ENCODE measurements around the gene DYSF.
"Not testable (repeated sequence)": the region's sequence is repeated elsewhere in the genome, so short reads cannot be mapped to it uniquely, and the experiment has no call there.

Gene DYSF

GRCh38 chr2:71643674-71644357 is 190.5 kb downstream of the DYSF start:
- H3K4me3 ChIP-seq: no peak overlapping the region
- H3K36me3 ChIP-seq (replicated peaks): no peaks in the 10 kb centered on the region
- in situ Hi-C loops (cut with MboI; ENCODE audit: low sequenced_read_pairs): no loop called here
- no peaks in the 10 kb centered on the region for H3K27me3 ChIP-seq (ENCODE audit: low read depth)
- DNase-seq (ENCODE audit: low spot score in 2 of 2): no peak
- no peaks in the 10 kb centered on the region for H3K4me1 ChIP-seq
- H3K9me3 ChIP-seq: no peaks in the 10 kb centered on the region

- no peak for DNase-seq (ENCODE audit: low spot score in 2 of 2)
- no peak overlapping the region for H3K4me3 ChIP-seq
- H3K4me1 ChIP-seq: no peaks in the 10 kb centered on the region
- in situ Hi-C loops (cut with MboI; ENCODE audit: low sequenced_read_pairs): no loop called here
- H3K9me3 ChIP-seq: no peaks in the 10 kb centered on the region
- H3K36me3 ChIP-seq (replicated peaks): no peaks in the 10 kb centered on the region
- H3K27me3 ChIP-seq (ENCODE audit: low read depth): no peaks in the 10 kb centered on the region
Measured at GRCh38 chr2:71646028-71646427, 192.7 kb downstream of the DYSF start.

DNA sequence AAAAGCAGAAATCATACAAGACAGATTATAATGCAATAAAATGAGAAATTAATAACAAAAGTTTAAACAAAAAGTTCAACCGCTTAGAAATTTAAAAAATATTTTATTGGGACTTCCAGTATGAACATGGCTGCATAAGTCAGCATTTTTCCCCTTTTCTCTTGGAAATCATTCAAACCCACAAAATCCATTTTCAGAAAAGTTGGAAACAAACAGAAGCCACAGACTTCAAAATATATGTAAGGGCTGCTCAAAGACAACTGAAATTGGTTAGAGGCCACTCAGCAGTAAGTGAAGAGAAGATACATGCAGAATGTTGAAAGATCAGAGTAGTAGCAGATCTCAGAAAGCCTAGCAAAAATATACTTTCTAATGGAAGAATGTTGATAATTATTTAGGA is 194.0 kb downstream of the DYSF start:
- in situ Hi-C loops (cut with MboI; ENCODE audit: low sequenced_read_pairs): no loop called here

DNA sequence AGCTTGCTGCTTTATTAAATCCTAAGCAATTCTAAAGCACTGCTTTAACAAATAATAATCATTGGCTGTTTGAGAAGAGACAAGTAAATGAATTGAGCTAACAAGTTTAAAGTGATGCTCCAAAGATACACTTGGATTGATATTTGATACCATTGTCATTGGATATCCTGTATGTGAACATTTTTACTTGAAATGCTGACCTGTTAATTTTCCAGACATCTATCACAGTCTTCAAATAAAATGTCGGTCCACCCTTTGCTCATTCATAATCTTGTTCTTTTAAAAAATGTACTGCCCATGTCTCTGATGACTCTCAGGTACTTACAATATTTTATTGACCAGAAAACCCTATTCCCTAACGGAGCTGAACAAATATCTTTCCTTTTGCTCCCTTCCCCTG is 202.1 kb downstream of the DYSF start:
- no peaks in the 10 kb centered on the region for H3K4me1 ChIP-seq
- no peaks in the 10 kb centered on the region for H3K36me3 ChIP-seq (replicated peaks)
- H3K9me3 ChIP-seq: peaks cover 4% of the 10 kb centered on the region; the same call in 1 of the 2 replicates

More for the DNA sequence above, 194.0 kb downstream of the DYSF start:
- Histone ChIP-seq H3K4me1 (no peaks in the 10 kb centered on the region), H3K4me3 (no peak overlapping the region), H3K27me3 (ENCODE audit: low read depth) (no peaks in the 10 kb centered on the region), H3K36me3 (replicated peaks) (no peaks in the 10 kb centered on the region), H3K9me3 (no peaks in the 10 kb centered on the region)
- DNase-seq (ENCODE audit: low spot score in 2 of 2): no peak

DNA sequence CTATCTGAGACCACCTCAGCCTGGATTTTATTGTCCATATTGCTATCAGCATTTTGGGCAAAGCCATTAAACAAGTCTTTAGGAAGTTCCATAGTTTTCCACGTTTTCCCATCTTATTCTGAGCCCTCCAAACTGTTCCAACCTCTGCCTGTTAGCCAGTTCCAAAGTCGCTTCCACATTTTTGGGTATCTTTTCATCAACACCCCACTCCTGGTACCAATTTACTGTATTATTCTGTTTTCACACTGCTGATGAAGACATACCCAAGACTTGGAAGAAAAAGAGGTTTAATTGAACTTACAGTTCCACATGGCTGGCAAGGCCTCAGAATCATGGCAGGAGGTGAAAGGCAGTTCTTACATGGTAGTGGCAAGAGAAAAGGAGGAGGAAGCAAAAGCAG is 204.9 kb downstream of the DYSF start:
- H3K9me3 ChIP-seq; DNase-seq (ENCODE audit: low spot score in 2 of 2); H3K4me1 ChIP-seq; in situ Hi-C loops (cut with MboI; ENCODE audit: low sequenced_read_pairs); H3K27me3 ChIP-seq (ENCODE audit: low read depth); H3K36me3 ChIP-seq (replicated peaks); H3K4me3 ChIP-seq: not testable (repeated sequence)

More for the DNA sequence above, 202.1 kb downstream of the DYSF start:
- Histone ChIP-seq H3K27me3 (ENCODE audit: low read depth) (no peaks in the 10 kb centered on the region), H3K4me3 (no peak overlapping the region)
- no peak for DNase-seq (ENCODE audit: low spot score in 2 of 2)
- in situ Hi-C loops (cut with MboI; ENCODE audit: low sequenced_read_pairs): no loop called here

GRCh38 chr2:71658771-71659170 is 205.4 kb downstream of the DYSF start:
- no peak for DNase-seq (ENCODE audit: low spot score in 2 of 2)
- Histone ChIP-seq H3K4me3 (no peak overlapping the region), H3K4me1 (no peaks in the 10 kb centered on the region), H3K9me3 (peaks cover 4% of the 10 kb centered on the region; the same call in 1 of the 2 replicates), H3K36me3 (replicated peaks) (no peaks in the 10 kb centered on the region), H3K27me3 (ENCODE audit: low read depth) (no peaks in the 10 kb centered on the region)
- in situ Hi-C loops (cut with MboI; ENCODE audit: low sequenced_read_pairs): no loop called here

DNA sequence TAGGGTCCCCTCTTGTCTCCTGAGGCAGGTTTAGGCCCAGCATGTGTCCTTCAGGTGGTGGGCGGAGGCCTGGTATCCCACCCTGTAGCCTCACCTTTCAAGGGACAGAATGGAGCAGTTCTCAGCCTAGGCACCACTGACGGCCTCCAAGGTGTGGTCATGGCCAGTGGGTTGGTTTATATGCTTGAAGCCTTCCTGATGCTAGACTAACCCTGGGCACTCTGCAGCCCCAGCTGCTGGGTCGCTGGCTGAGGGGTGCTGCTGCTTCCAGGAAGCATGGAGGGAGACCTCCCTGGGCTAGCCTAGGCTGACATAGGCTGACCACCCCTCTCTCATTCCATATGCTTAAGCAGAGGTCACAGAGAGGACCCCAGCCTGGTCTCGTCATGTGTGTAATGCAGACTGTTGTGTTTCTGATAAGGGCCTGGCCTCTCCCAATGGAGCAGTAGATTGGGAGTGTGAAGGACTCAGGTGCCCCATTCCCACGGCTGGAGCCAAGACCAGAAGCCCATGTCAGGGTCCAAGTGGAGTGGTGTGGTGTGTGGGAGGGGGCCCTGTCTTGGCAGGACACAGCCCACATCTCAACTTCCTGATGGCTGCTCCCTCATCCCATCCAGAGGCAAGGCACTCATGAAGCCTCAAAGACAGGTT is 206.6 kb downstream of the DYSF start:
- no peaks in the 10 kb centered on the region for H3K27me3 ChIP-seq (ENCODE audit: low read depth)
- H3K9me3 ChIP-seq: peaks cover 4% of the 10 kb centered on the region; the same call in 1 of the 2 replicates
- no peaks in the 10 kb centered on the region for H3K4me1 ChIP-seq
- in situ Hi-C loops (cut with MboI; ENCODE audit: low sequenced_read_pairs): no loop called here
- H3K4me3 ChIP-seq: no peak overlapping the region
- H3K36me3 ChIP-seq (replicated peaks): no peaks in the 10 kb centered on the region
- no peak for DNase-seq (ENCODE audit: low spot score in 2 of 2)

DNA sequence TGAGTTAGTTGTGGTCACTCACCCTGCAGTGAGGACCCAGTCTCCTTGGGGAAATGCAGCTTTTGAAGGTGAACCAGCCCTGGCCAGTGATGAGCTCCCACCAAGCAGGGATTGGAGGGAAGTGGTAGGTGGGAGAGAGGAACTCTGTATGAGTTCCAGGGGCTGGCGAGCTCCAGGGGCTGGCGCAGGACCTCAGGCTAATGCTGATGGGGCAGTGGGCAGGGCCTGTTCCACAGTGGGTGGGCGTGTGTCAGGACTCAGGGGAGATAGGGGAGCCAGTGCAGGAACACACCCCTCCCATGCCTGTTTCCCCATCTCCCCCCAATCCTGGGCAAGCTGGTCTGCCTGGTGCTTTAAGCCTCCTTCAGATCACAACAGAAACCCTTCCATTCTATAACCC is 208.4 kb downstream of the DYSF start:
- in situ Hi-C loops (cut with MboI; ENCODE audit: low sequenced_read_pairs): no loop called here

GRCh38 chr2:71662665-71663394 is 209.5 kb downstream of the DYSF start:
- no peaks in the 10 kb centered on the region for H3K27me3 ChIP-seq (ENCODE audit: low read depth)
- H3K4me3 ChIP-seq: no peak overlapping the region
- H3K9me3 ChIP-seq: peaks cover 4% of the 10 kb centered on the region; the same call in 1 of the 2 replicates
- DNase-seq (ENCODE audit: low spot score in 2 of 2): no peak
- H3K4me1 ChIP-seq: no peaks in the 10 kb centered on the region
- in situ Hi-C loops (cut with MboI; ENCODE audit: low sequenced_read_pairs): no loop called here
- no peaks in the 10 kb centered on the region for H3K36me3 ChIP-seq (replicated peaks)

More for the DNA sequence above, 208.4 kb downstream of the DYSF start:
- H3K4me1 ChIP-seq: no peaks in the 10 kb centered on the region
- H3K27me3 ChIP-seq (ENCODE audit: low read depth): no peaks in the 10 kb centered on the region
- H3K9me3 ChIP-seq: peaks cover 4% of the 10 kb centered on the region; the same call in 1 of the 2 replicates
- no peak overlapping the region for H3K4me3 ChIP-seq
- no peak for DNase-seq (ENCODE audit: low spot score in 2 of 2)
- H3K36me3 ChIP-seq (replicated peaks): no peaks in the 10 kb centered on the region

- no peaks in the 10 kb centered on the region for H3K27me3 ChIP-seq (ENCODE audit: low read depth)
- no peaks in the 10 kb centered on the region for H3K36me3 ChIP-seq (replicated peaks)
- no peaks in the 10 kb centered on the region for H3K9me3 ChIP-seq
- no peaks in the 10 kb centered on the region for H3K4me1 ChIP-seq
- in situ Hi-C loops (cut with MboI; ENCODE audit: low sequenced_read_pairs): no loop called here
- no peak for DNase-seq (ENCODE audit: low spot score in 2 of 2)
- H3K4me3 ChIP-seq: no peak overlapping the region
Measured at GRCh38 chr2:71664161-71664560, 210.8 kb downstream of the DYSF start.

- H3K36me3 ChIP-seq (replicated peaks): no peaks in the 10 kb centered on the region
- H3K9me3 ChIP-seq: no peaks in the 10 kb centered on the region
- H3K27me3 ChIP-seq (ENCODE audit: low read depth): no peaks in the 10 kb centered on the region
- H3K4me3 ChIP-seq: no peak overlapping the region
- no peaks in the 10 kb centered on the region for H3K4me1 ChIP-seq
- in situ Hi-C loops (cut with MboI; ENCODE audit: low sequenced_read_pairs): no loop called here
- no peak for DNase-seq (ENCODE audit: low spot score in 2 of 2)
Measured at GRCh38 chr2:71665168-71666093, 212.1 kb downstream of the DYSF start.

DNA sequence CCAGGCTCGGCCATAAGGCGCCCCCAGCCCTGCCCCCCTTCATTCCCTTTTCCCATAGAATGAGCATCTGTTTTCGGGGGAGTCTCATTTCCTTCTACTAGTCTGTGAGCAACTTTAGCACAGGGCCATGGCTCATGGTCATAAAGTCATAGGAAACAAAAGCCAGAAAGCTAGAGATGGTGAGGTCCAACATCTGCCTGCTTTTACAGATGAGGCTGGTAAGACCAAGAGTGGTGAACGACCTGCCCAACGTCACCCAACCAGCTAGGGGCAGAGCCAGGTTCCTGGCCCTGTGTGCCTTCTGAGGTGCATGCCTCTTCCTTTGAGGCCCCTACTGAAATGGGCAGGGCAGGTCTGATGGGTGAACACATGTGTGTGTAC is 212.7 kb downstream of the DYSF start:
- Histone ChIP-seq H3K27me3 (ENCODE audit: low read depth) (no peaks in the 10 kb centered on the region), H3K9me3 (no peaks in the 10 kb centered on the region), H3K4me1 (no peaks in the 10 kb centered on the region), H3K36me3 (replicated peaks) (no peaks in the 10 kb centered on the region), H3K4me3 (no peak overlapping the region)
- in situ Hi-C loops (cut with MboI; ENCODE audit: low sequenced_read_pairs): no loop called here
- no peak for DNase-seq (ENCODE audit: low spot score in 2 of 2)

Data from HAP-1 (cell line).